OCI-LY1 (cell line): ENCODE data around the gene PDE3A.

Experiments used
- H2AFZ ChIP-seq: fragments of 200-600 bp; sonication (generic), shearing (Covaris generic); 2 replicates; pipeline ENCODE4 v1.6.0; 2014; ENCODE audit warnings: antibody characterized with exemption, mild to moderate bottlenecking, low read length
- H3F3A ChIP-seq: fragments of 200-600 bp; sonication (generic), shearing (Covaris generic); 2 replicates; pipeline ENCODE4 v1.6.0; 2014; ENCODE audit warnings: mild to moderate bottlenecking, antibody characterized with exemption, low read length, moderate library complexity; ENCODE audit not compliant: insufficient read depth
- H3K27ac ChIP-seq: fragments of 200-600 bp; sonication (generic); 2 replicates; pipeline ENCODE4 v1.5.1; 2014; ENCODE audit warnings: low read length, mixed run types, mild to moderate bottlenecking, low read depth; ENCODE audit not compliant: poor library complexity, severe bottlenecking
- H3K27me3 ChIP-seq: fragments of 200-600 bp; sonication (generic); 2 replicates; pipeline ENCODE4 v1.6.0; 2014; ENCODE audit warnings: antibody characterized with exemption, mild to moderate bottlenecking, low read length, moderate library complexity; ENCODE audit not compliant: insufficient read depth
- H3K36me3 ChIP-seq: fragments of 200-600 bp; sonication (generic); 2 replicates; pipeline ENCODE4 v1.6.1; 2014; ENCODE audit warnings: mild to moderate bottlenecking, antibody characterized with exemption, low read length, moderate library complexity, mixed read lengths; ENCODE audit not compliant: insufficient read depth
- H3K4me1 ChIP-seq: fragments of 200-600 bp; sonication (generic); 2 replicates; pipeline ENCODE4 v1.5.1; 2014; ENCODE audit warnings: mild to moderate bottlenecking, low read length, moderate library complexity; ENCODE audit not compliant: insufficient read depth, severe bottlenecking
- H3K4me2 ChIP-seq: fragments of 200-600 bp; sonication (generic), shearing (Covaris generic); 2 replicates; pipeline ENCODE4 v1.6.1; 2014; ENCODE audit warnings: low read length
- H3K4me3 ChIP-seq: fragments of 200-600 bp; sonication (generic); 2 replicates; pipeline ENCODE4 v1.5.1; 2014; ENCODE audit warnings: low read length, low read depth, mild to moderate bottlenecking, mixed read lengths; ENCODE audit not compliant: poor library complexity, severe bottlenecking
- H3K79me2 ChIP-seq: fragments of 200-600 bp; shearing (Covaris generic); 2 replicates; pipeline ENCODE4 v1.6.1; 2016; ENCODE audit warnings: mixed run types, low read length, mixed read lengths; ENCODE audit not compliant: insufficient read depth
- H3K9ac ChIP-seq: fragments of 200-600 bp; sonication (generic), shearing (Covaris generic); 2 replicates; pipeline ENCODE4 v1.6.1; 2014; ENCODE audit warnings: mild to moderate bottlenecking, low read length, mixed read lengths
- H3K9me2 ChIP-seq: fragments of 200-600 bp; sonication (generic), shearing (Covaris generic); 2 replicates; pipeline ENCODE4 v1.6.1; 2014; ENCODE audit warnings: low read depth, mild to moderate bottlenecking, low read length, mixed read lengths
- H3K9me3 ChIP-seq: fragments of 200-600 bp; shearing (Covaris generic); 2 replicates; pipeline ENCODE4 v1.6.1; 2014; ENCODE audit warnings: low read length, mixed read lengths
- H4K20me1 ChIP-seq: fragments of 200-600 bp; sonication (generic), shearing (Covaris generic); 2 replicates; pipeline ENCODE4 v1.6.0; 2016; ENCODE audit warnings: mild to moderate bottlenecking, low read length; ENCODE audit not compliant: insufficient read depth
- CTCF ChIP-seq: fragments of 200-600 bp; sonication (generic), shearing (Covaris generic); IDR thresholded peaks from 2 replicates; pipeline ENCODE4 v1.5.1; 2017; ENCODE audit warnings: mild to moderate bottlenecking, antibody characterized with exemption, low read length, moderate library complexity, mixed read lengths
- EZH2 ChIP-seq: fragments of 200-600 bp; sonication (generic), shearing (Covaris generic); IDR thresholded peaks from 2 replicates; pipeline ENCODE4 v1.8.0; 2017; ENCODE audit warnings: borderline replicate concordance, mixed run types, mild to moderate bottlenecking, antibody characterized with exemption, low read length, moderate library complexity, mixed read lengths

PDE3A gene

DNA sequence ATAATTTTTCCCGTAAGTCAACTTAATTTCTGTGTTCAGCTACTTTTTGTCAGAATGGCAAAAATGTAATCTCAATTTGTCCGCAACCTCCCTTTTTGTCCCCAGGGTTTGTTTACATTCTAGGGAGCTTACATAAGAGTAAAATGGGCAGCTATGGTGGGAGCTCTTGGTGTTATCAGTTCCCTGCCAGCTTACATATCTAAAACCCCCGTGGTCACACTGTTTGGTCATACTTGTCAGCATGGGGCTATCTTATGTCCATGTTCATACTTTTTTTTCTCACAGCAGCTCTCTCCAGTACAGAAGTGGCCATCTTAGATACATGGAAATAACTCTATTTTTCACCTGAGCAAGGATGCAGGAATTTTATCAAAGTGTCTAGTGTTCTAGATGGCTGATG lies 343.5 kb downstream of the PDE3A start:
- Histone ChIP-seq H3K4me2 (no peak overlapping the region), H3K4me1 (no peaks in the 10 kb centered on the region), H3K9ac (no peak overlapping the region), H3K79me2 (no peaks in the 10 kb centered on the region), H3K27ac (no peak overlapping the region), H3K9me3 (no peaks in the 10 kb centered on the region), H3F3A (no peaks in the 10 kb centered on the region), H3K9me2 (no peaks in the 10 kb centered on the region), H3K4me3 (no peak overlapping the region), H3K36me3 (no peaks in the 10 kb centered on the region), H3K27me3 (no peaks in the 10 kb centered on the region), H2AFZ (no peak overlapping the region), H4K20me1 (no peaks in the 10 kb centered on the region)
- no peak for TF ChIP-seq CTCF
- TF ChIP-seq EZH2: no peak

DNA sequence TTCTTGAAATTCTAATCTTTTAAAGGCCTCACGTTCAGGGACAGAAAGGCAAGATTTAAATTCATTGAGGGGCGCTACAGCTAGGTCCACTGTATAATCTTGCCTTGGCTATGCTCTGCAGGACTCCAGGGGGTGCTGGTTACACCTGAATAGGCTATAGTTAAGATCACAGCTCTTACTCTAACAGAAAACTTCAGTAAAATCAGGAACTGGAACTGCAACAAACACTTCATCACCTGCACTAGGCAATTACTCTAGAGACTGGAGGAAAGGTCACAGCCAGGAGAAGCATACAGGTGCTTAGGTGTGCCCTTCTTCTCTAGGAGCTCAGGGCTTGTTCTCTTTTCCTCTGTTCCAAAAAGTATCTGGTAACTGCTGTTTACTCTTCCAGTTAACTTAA lies 347.7 kb downstream of the PDE3A start:
- Histone ChIP-seq H3K27me3 (no peaks in the 10 kb centered on the region), H3K9me3 (no peaks in the 10 kb centered on the region), H4K20me1 (no peaks in the 10 kb centered on the region), H3K4me1 (no peaks in the 10 kb centered on the region), H3K4me2 (no peak overlapping the region), H3K9ac (no peak overlapping the region), H3F3A (no peaks in the 10 kb centered on the region), H3K4me3 (no peak overlapping the region), H3K9me2 (no peaks in the 10 kb centered on the region), H3K27ac (no peak overlapping the region), H3K79me2 (no peaks in the 10 kb centered on the region), H2AFZ (no peak overlapping the region), H3K36me3 (no peaks in the 10 kb centered on the region)
- TF ChIP-seq EZH2 (no peak), CTCF (peak; percentile 22; the same call in 1 of the 2 replicates)

GRCh38 chr12:20716985-20717384 lies 348.6 kb downstream of the PDE3A start:
- no peak overlapping the region for H3K4me2 ChIP-seq
- H3K9ac ChIP-seq: no peak overlapping the region
- no peaks in the 10 kb centered on the region for H3K9me3 ChIP-seq

More at GRCh38 chr12:20716985-20717384, 348.6 kb downstream of the PDE3A start:
- H3K79me2 ChIP-seq: no peaks in the 10 kb centered on the region
- no peaks in the 10 kb centered on the region for H4K20me1 ChIP-seq
- H3K9me2 ChIP-seq: no peaks in the 10 kb centered on the region
- H2AFZ ChIP-seq: no peak overlapping the region
- no peaks in the 10 kb centered on the region for H3K36me3 ChIP-seq
- no peak overlapping the region for H3K27ac ChIP-seq
- H3K4me3 ChIP-seq: no peak overlapping the region
- H3F3A ChIP-seq: no peaks in the 10 kb centered on the region
- TF ChIP-seq CTCF (no peak), EZH2 (no peak)
- no peaks in the 10 kb centered on the region for H3K27me3 ChIP-seq
- H3K4me1 ChIP-seq: no peaks in the 10 kb centered on the region
